LNCAP (cell line): ENCODE results near the gene NDC80.

ENCODE experiments used
- CTCF ChIP-seq: fragments of 450-650 bp; IDR thresholded peaks from 2 replicates; pipeline ENCODE4 v1.5.1; 2017; ENCODE audit warnings: mild to moderate bottlenecking

The NDC80 gene

GRCh38 chr18:2662990-2663389 is 91.6 kb downstream of the NDC80 start:
- TF ChIP-seq CTCF = no peak
